ENCODE results near the gene PCDHGA8. TPM values are rescaled to one million over a fixed set of nuclear protein-coding genes. Genes with fewer than 3 reads are reported as not detected.

Gene PCDHGA8
- total RNA-seq = 10.1 TPM

GRCh38 chr5:141392429-141393198, at the start of gene PCDHGA8:
TSS of gene PCDHGA8 (plus strand) at chr5:141392633. CDS start at chr5:141392814, 181 bp downstream.

GRCh38 chr5:141343242-141343952, 49.0 kb upstream of the PCDHGA8 start, which contains the start of gene PCDHGA3:
TSS of gene PCDHGA3 (plus strand) at chr5:141343829. CDS start at chr5:141344034, 205 bp downstream.

GRCh38 chr5:141349917-141350619, 42.4 kb upstream of the PCDHGA8 start, which contains the start of gene PCDHGB1:
TSS of gene PCDHGB1 (plus strand) at chr5:141350099. CDS start at chr5:141350261, 162 bp downstream.

GRCh38 chr5:141354900-141355469, 37.4 kb upstream of the PCDHGA8 start, which contains the start of gene PCDHGA4:
TSS of gene PCDHGA4 (plus strand) at chr5:141355021. CDS start at chr5:141355108, 87 bp downstream.

GRCh38 chr5:141359790-141360426, 32.5 kb upstream of the PCDHGA8 start, which contains the start of gene PCDHGB2:
TSS of gene PCDHGB2 (plus strand) at chr5:141359994. CDS start at chr5:141360136, 142 bp downstream.

GRCh38 chr5:141363952-141364660, 28.3 kb upstream of the PCDHGA8 start, which contains the start of gene PCDHGA5:
TSS of gene PCDHGA5 (plus strand) at chr5:141364162. CDS start at chr5:141364331, 169 bp downstream.

GRCh38 chr5:141369994-141370848, 22.2 kb upstream of the PCDHGA8 start, which contains the start of gene PCDHGB3:
TSS of gene PCDHGB3 (plus strand) at chr5:141370242. CDS start at chr5:141370395, 153 bp downstream.

GRCh38 chr5:141373673-141374317, 18.6 kb upstream of the PCDHGA8 start, which contains the start of gene PCDHGA6:
TSS of gene PCDHGA6 (plus strand) at chr5:141373891. CDS start at chr5:141374084, 193 bp downstream.

GRCh38 chr5:141382469-141383294, 9.8 kb upstream of the PCDHGA8 start, which contains the start of gene PCDHGA7:
TSS of gene PCDHGA7 (plus strand) at chr5:141382742. CDS start at chr5:141382900, 158 bp downstream.

GRCh38 chr5:141387557-141388311, 4.7 kb upstream of the PCDHGA8 start, which contains the start of gene PCDHGB4:
TSS of gene PCDHGB4 (plus strand) at chr5:141387698. CDS start at chr5:141387885, 187 bp downstream.

GRCh38 chr5:141397756-141398551, 5.5 kb downstream of the PCDHGA8 start, which contains the start of gene PCDHGB5:
TSS of gene PCDHGB5 (plus strand) at chr5:141397947. CDS start at chr5:141398128, 181 bp downstream.

GRCh38 chr5:141402553-141403243, 10.3 kb downstream of the PCDHGA8 start, which contains the start of gene PCDHGA9:
TSS of gene PCDHGA9 (plus strand) at chr5:141402778. CDS start at chr5:141402953, 175 bp downstream.

GRCh38 chr5:141407790-141408505, 15.5 kb downstream of the PCDHGA8 start, which contains the start of gene PCDHGB6:
TSS of gene PCDHGB6 (plus strand) at chr5:141408021. CDS start at chr5:141408203, 182 bp downstream.

GRCh38 chr5:141412854-141413539, 20.6 kb downstream of the PCDHGA8 start, which contains the start of gene PCDHGA10:
TSS of gene PCDHGA10 (plus strand) at chr5:141412987. CDS start at chr5:141413176, 189 bp downstream.

